HCT116 (cell line): Measurements from ENCODE around the gene WDR33.

ENCODE experiments used
- CTCF ChIP-seq, 3 experiments: fragments of 200-600 bp in 1 of 3; sonication (generic) in 1 of 3; IDR thresholded peaks in 2 of 3; conservative IDR thresholded peaks in 1 of 3; 2 replicates each; pipeline ENCODE4 v1.5.1; 2012 to 2017; ENCODE audit warnings: low read depth in 2 of 3, low read length in 2 of 3, antibody characterized with exemption in 1 of 3, borderline replicate concordance in 1 of 3, control low read depth in 1 of 3, mild to moderate bottlenecking in 1 of 3, mixed read lengths in 1 of 3, mixed run types in 1 of 3, moderate library complexity in 1 of 3; ENCODE audit not compliant: insufficient read depth in 1 of 3
- EZH2 ChIP-seq: fragments of 200-600 bp; sonication (generic); IDR thresholded peaks from 2 replicates; pipeline ENCODE4 v1.6.1; 2017; ENCODE audit warnings: antibody characterized with exemption, mixed run types
- EZH2phosphoT487 ChIP-seq: fragments of 200-600 bp; IDR thresholded peaks from 2 replicates; pipeline ENCODE4 v1.6.1; 2018; ENCODE audit warnings: antibody characterized with exemption, borderline replicate concordance
- POLR2A ChIP-seq: IDR thresholded peaks from 2 replicates; pipeline ENCODE4 v1.7.0; 2011; ENCODE audit warnings: borderline replicate concordance; ENCODE audit not compliant: insufficient read depth, insufficient read length; ENCODE audit errors: extremely low read depth
- POLR2AphosphoS5 ChIP-seq: IDR thresholded peaks from 2 replicates; pipeline ENCODE4 v1.6.1; 2011; ENCODE audit warnings: mild to moderate bottlenecking, low read depth, low read length, moderate library complexity
- RAD21 ChIP-seq: IDR thresholded peaks from 2 replicates; pipeline ENCODE4 v1.6.1; 2012; ENCODE audit warnings: low read depth, mild to moderate bottlenecking
- REST ChIP-seq: IDR thresholded peaks from 2 replicates; pipeline ENCODE4 v1.6.1; 2012; ENCODE audit warnings: low read depth
- SIN3A ChIP-seq: IDR thresholded peaks from 2 replicates; pipeline ENCODE4 v1.6.1; 2012; ENCODE audit warnings: low read depth
- SP1 ChIP-seq: IDR thresholded peaks from 2 replicates; pipeline ENCODE4 v1.6.1; 2012; ENCODE audit warnings: low read depth
- SRF ChIP-seq: IDR thresholded peaks from 2 replicates; pipeline ENCODE4 v1.6.1; 2012; ENCODE audit warnings: low read depth
- YY1 ChIP-seq: IDR thresholded peaks from 2 replicates; pipeline ENCODE4 v1.6.1; 2011; ENCODE audit warnings: low read length, low read depth, moderate library complexity, mild to moderate bottlenecking; ENCODE audit not compliant: insufficient replicate concordance; ENCODE audit errors: extremely low read depth

GRCh38 chr2:127747621-127748020 is 63.4 kb downstream of the WDR33 start:
- TF ChIP-seq EZH2phosphoT487 (no peak), POLR2A (no peak), SRF (no peak), CTCF (IDR thresholded peaks at IDR 0.05 in 2 of 3, conservative IDR thresholded peaks at IDR 0.05 in 1 of 3; ENCODE audit: borderline replicate concordance in 1 of 3, insufficient read depth in 1 of 3, low read depth in 2 of 3, low read length in 2 of 3) (no peak), YY1 (no peak), SIN3A (no peak), EZH2 (no peak), REST (no peak), POLR2AphosphoS5 (no peak), SP1 (no peak), RAD21 (no peak)
